GM19468 (cell line): ENCODE measurements around the gene PALB2.
"Not testable (repeated sequence)": the region's sequence is repeated elsewhere in the genome, so short reads cannot be mapped to it uniquely, and the experiment has no call there.

Source experiments
- ATAC-seq: cut with Tn5 transposase; IDR thresholded peaks from one replicate; pipeline ENCODE4 v1.9.1; 2021; ENCODE audit warnings: mild to moderate bottlenecking, moderate library complexity, moderate number of reproducible peaks; ENCODE audit not compliant: unreplicated experiment; ENCODE audit errors: extremely low read depth

Gene PALB2

GRCh38 chr16:23584186-23585076, 56.7 kb downstream of the PALB2 start:
- ATAC-seq: no peak

GRCh38 chr16:23583271-23583670, 57.8 kb downstream of the PALB2 start:
- not testable (repeated sequence) for ATAC-seq

GRCh38 chr16:23581764-23582163, 59.3 kb downstream of the PALB2 start:
- ATAC-seq: no peak

- no peak for ATAC-seq
Measured at GRCh38 chr16:23580391-23580790, 60.7 kb downstream of the PALB2 start.

GRCh38 chr16:23579371-23579770, 61.7 kb downstream of the PALB2 start:
- no peak for ATAC-seq

GRCh38 chr16:23578101-23578830, 62.8 kb downstream of the PALB2 start:
- no peak for ATAC-seq

- ATAC-seq: no peak
Measured at GRCh38 chr16:23577493-23577892, 63.6 kb downstream of the PALB2 start.

GRCh38 chr16:23575834-23576233, 65.3 kb downstream of the PALB2 start:
- no peak for ATAC-seq

- ATAC-seq: no peak
Measured at GRCh38 chr16:23573817-23574216, 67.3 kb downstream of the PALB2 start.

- no peak for ATAC-seq
Measured at GRCh38 chr16:23572394-23572793, 68.7 kb downstream of the PALB2 start.

- ATAC-seq: no peak
Measured at GRCh38 chr16:23571895-23572294, 69.2 kb downstream of the PALB2 start.

GRCh38 chr16:23570992-23571632, 70.0 kb downstream of the PALB2 start:
- ATAC-seq: no peak

GRCh38 chr16:23567602-23568001, 73.5 kb downstream of the PALB2 start:
- no peak for ATAC-seq

GRCh38 chr16:23566724-23567123, 74.4 kb downstream of the PALB2 start:
- ATAC-seq: no peak

- no peak for ATAC-seq
Measured at GRCh38 chr16:23564575-23565363, 76.3 kb downstream of the PALB2 start.

- ATAC-seq: no peak
Measured at GRCh38 chr16:23563186-23563585, 77.9 kb downstream of the PALB2 start.

- ATAC-seq: no peak
Measured at GRCh38 chr16:23562505-23562904, 78.6 kb downstream of the PALB2 start.

- ATAC-seq: no peak
Measured at GRCh38 chr16:23561586-23561985, 79.5 kb downstream of the PALB2 start.

GRCh38 chr16:23557779-23558702, 83.1 kb downstream of the PALB2 start:
- ATAC-seq: no peak
